HTR-8/SVneo (cell line): ENCODE measurements around the gene NMD3.

Source experiments
- DNase-seq: peaks from one replicate; pipeline ENCODE4 v3.0.0; 2011; ENCODE audit warnings: low spot score, mixed read lengths; ENCODE audit not compliant: insufficient read length
- FAIRE-seq: peaks from 2 replicates; lab custom pipeline; 2011; peaks lifted over from hg19 to GRCh38; lab: Jason Lieb, UNC

NMD3 gene

DNA sequence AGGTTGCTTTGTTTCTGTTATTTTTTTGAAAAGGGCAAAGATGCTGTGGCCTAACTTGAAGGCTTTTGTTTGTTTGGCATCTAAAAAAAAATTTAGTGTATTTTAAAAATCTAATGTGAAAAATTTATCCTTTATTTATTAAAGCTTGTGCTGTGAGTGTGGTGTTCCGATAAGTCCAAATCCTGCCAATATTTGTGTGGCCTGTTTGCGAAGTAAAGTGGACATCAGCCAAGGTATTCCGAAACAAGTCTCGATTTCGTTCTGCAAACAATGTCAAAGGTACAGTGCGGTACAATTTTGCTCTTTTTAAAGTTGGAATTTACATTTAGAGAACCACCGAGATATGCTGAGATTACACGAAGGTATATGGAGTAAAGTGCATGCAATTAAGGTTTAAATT, 3.7 kb downstream of the NMD3 start:
- FAIRE-seq, result no peak

DNA sequence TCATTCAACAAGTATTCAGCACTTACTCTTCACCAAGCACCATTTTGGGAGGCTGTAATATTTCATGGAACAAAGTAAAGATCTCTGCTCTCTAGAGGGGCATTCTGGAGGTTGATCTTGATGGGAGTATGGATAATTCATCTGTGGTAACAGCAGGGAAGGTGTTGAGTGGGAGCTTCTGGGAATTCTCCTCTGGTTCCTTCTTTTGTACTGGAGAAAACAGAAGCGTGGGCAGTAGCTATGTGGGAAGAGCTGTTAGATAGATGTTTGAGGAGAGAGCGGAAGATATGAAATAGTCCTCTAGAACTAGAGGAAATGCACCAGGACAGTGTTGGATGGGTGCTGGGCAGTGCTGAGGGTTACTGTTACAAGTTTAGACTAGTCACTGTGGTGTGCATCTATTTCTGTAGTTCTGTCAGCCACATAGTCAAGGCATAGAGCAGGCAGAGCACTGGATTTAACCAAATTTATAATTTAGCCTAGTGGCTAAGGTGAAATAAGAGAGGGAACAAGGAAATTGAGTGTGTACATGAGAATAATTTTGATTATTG, 9.6 kb downstream of the NMD3 start:
- DNase-seq (no peak), FAIRE-seq (no peak)

More for the DNA sequence above, 3.7 kb downstream of the NMD3 start:
- no peak for DNase-seq

DNA sequence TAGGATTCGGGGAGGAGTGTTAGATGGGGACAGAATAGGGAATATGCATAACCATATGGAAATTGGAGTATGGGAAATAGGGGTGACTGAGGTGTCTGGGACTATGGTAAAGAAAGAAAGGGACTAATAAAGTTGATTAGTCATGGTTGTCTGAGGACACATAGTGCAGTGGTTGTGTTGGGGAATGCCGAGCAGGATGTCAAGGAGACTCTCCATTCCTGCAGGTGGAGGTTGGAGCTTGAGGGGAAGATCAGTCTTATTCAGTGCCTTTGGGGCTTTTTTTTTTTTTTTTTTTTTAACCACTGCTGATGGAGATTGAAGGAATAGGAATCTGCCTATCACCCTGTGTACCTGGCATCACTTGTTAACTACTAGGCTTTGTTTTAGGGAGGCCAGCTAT, 10.8 kb downstream of the NMD3 start:
- no peak for FAIRE-seq
- no peak for DNase-seq

DNA sequence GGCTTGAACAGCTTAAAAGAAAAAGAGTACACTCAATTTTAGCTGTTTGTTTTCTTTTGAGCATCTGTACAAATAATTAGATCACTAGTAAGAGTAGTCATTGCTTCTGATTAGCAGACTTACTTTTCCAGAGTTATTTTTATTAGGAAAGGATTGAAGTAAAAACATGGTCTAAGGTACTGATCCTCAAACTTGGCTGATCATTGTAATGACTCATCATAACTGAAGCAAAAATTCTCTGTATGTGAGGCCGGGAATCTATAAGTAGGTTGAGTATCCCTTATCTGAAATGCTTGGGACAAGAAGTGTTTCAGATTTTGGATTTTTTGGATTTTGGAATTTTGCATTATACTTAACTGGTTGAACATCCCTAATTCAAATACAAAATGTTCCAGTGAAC, 12.4 kb downstream of the NMD3 start:
- FAIRE-seq, result no peak
- DNase-seq, result no peak

DNA sequence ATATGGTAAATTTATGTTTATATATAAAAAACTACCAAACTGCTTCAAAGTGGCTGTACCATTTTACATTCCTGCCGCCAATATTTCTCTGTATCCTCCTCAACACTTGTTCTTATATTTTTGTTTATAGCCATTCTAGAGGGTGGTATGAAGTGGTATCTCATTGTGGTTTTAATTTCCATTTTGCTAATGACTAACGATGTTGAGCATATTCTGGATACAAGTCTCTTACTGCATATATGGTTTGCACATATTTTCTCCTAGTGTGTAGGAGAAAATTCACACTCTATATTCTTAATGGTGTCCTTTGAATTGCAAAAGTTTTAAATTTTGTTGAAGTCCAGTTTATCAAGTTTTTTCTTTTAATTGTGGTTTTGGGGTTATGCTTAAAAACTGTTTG, 15.1 kb downstream of the NMD3 start:
- no peak for FAIRE-seq
- DNase-seq, result no peak

DNA sequence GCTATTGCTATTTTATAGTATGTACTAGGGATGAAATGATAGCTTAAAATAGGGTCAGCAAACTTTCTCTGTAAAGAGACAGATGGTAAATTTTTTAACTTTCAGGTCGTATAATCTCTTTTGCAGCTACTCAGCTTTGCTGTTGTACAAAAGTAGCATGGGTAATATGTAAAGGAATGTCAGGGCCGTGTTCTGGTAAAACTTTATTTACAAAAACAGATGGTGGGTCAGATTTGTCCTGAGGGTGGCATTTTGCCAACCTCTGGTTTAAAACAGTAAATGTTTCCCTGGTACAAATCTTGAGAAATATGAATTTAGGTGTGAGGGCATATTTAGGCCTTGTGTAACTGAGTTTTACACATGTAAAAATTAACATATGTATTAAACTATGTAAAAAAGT, 18.6 kb downstream of the NMD3 start:
- FAIRE-seq, result no peak

DNA sequence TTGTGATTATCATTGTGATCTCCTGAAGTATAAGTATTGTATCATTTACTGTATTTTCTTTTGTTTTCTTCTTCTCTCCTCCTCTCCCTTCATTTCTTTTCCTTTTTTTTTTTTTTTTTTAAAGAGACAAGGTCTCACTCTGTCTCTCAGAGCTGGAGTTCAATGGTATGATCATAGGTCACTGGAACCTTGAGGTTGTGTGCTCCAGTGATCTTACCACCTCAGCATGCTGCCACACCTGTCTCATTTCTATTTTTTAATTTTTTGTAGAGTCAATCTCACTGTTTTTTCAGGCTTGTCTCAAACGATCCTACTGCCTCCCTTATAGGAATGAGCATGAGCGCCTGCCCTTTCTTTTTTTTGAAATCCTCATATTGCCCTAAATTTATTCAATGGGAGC, 23.4 kb downstream of the NMD3 start:
- no peak for DNase-seq
- FAIRE-seq, result no peak

More for the DNA sequence above, 18.6 kb downstream of the NMD3 start:
- DNase-seq, result no peak

DNA sequence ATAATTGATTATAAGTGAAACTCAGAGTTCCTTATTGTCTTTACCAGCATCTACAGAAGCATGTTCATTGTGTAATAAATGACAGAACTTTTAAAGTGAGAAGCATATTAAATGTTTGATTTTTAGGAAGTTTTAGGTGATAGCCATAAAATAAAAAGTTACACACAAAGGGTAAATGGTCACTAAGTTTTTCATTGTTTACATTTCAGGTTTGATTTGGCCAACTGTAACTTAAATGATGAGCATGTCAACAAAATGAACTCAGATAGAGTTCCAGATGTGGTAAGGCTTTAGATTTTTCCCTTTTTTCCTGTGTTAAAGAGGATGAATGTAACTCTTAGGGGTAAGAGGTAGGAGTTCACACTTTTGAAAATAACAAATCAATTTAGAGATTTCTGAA, 25.9 kb downstream of the NMD3 start:
- DNase-seq (no peak), FAIRE-seq (no peak)

DNA sequence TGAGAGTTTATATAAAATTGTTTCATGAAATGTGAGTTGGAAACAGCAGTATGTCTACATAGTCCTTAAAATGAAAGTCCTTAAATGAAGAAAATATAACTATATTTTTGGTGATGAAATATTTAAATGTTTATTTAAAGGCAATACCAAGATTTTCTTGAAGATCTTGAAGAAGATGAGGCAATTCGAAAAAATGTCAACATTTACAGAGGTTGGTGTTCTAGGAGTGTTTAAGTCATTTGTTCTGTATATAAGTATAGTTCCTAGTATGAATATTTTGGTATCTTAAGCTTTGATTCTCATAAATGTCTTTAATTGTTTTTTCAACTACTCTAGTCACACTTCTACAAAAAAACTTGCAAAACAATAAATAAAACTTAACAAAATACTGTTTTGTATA, 29.0 kb downstream of the NMD3 start:
- no peak for FAIRE-seq
- no peak for DNase-seq

DNA sequence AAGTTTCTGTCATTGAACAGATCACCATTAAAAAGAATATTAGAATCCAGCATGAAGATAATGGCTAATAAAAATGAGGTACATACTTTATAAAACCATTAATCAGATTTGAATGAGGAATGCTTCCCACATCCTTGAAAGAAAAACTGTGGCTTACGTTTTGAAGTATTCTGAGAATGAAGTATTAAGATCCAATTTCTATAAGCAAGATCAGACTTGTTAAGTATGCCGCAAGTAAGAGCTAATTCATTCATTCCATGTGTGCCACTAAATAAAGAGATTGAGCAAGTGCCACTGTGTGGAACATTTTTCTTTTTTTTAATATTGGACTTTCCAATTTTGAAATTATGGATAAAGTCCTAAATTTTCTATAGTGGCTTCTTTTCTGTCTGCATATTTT, 30.6 kb downstream of the NMD3 start:
- DNase-seq (no peak), FAIRE-seq (no peak)

DNA sequence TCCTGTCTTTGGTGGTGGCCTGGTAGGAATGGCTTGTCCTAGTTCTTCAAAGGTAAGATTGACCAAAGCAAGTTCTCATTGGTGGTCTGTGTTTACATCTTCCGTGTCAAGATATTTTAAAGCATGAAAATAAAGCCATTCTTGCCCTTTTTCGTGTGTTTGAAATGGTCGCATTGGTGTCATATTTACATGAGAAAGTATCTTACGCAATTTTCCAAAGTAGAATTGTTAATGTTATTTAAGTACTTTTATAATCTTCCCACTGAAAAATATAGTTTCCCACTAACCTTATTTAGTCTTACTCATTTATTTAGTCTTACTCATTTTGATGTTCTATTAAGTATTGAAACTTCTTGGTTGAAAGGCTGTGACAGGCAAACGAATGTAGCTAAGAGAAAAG, 31.0 kb downstream of the NMD3 start:
- FAIRE-seq, result no peak

DNA sequence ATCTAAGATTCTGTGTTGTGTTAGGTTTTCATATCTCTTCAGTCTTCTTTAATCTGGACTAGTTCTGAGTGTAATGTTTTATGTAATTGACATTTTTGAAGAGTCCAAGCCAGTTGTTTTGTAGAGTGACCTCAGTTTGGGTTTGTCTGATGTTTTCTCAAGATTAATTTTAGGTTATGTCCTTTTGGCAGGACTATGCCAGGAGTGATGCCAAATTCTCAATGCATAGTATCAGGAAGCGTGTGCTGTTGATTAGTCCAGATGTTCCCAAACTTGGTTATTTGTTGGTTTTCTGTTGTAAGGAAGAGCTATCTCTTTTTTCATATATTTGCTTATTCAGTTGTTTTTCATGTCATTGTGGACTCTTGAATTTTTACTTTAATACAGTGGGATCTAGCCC, 32.6 kb downstream of the NMD3 start:
- DNase-seq, result no peak
- FAIRE-seq, result no peak

More for the DNA sequence above, 31.0 kb downstream of the NMD3 start:
- no peak for DNase-seq

DNA sequence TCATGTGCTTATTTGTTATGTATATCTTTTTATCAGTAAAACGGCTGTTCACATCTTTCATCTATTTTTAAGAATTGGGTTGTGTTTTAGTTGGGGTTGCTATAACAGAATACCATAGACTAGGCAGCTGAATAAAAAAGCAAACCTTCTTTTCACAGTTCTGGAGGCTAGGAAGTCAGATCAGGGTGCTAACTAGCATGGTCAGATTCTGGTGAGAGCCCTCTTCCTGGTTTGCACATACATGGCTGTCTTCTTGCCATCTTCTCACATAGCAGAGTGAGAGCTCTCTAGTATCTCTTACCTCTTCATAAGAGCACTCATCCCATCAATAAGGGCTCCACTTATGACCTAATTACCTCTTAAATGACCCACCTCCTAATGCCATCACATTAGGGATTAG, 33.8 kb downstream of the NMD3 start:
- FAIRE-seq, result no peak
- no peak for DNase-seq

DNA sequence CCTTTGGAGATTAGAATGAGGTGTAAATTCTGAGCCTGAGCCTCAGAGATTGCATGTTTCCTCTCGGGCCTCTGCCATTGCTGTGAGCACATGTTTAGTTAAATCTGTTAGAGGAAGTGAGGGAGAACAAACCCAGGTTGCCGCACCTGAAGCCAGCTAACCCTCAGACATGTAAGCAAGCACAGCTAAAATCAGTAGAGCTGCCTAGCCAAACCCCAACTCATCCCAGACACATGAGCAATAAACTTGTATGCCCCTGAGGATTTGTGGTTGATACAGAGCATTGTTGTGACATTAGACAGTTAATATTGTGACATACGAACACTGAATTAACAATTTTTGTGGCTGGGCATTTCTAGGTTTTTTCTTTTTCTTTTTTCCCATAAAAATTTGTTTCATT, 41.9 kb downstream of the NMD3 start:
- no peak for FAIRE-seq

DNA sequence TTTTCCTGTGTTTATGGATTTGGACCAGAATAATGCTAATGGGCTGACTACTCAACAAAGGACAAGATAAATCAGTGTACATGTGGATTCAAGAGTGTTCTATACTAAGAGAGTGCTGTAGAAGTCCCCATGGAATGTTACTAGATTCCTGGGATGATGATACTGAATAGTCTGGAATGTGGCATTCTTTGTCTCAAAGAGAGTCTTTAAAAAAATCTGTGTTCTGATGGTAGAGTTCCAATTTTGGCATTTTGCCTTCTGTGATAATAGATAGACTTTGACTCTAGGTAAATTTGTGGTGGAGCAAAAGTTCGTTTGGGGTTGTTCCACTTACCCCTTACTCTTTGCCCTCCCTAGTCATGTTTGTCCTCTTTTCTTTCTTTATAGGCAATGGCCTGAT, 43.7 kb downstream of the NMD3 start:
- DNase-seq (no peak), FAIRE-seq (no peak)

More for the DNA sequence above, 41.9 kb downstream of the NMD3 start:
- DNase-seq, result no peak

DNA sequence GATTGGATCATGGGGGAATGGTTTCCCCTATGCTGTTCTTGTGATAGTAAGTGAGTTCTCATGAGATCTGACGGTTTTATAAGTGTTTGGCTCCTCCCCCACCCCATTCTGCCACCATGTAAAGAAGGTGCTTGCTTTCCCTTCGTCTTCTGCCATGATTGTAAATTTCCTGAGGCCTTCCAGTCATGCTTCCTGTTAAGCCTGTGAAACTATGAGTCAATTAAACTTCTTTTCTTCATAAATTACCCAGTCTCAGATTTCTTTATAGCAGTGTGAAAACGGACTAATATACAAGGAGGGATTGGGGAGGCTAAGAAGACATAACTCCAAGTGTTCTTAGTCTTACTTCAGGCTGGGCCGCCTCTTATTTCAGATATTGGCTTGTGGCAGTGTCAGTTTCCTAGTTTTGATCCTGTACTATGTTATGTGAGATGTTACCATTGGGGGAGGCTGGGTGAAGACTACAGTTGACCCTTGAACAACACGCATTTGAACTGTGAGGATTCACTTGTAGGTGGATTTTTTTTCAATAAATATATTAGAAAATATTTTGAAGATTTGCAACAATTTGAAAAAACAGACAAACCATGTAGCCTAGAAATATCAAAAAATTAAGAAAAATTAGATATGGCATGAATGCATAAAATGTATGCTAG, 44.9 kb downstream of the NMD3 start:
- FAIRE-seq (no peak), DNase-seq (no peak)

DNA sequence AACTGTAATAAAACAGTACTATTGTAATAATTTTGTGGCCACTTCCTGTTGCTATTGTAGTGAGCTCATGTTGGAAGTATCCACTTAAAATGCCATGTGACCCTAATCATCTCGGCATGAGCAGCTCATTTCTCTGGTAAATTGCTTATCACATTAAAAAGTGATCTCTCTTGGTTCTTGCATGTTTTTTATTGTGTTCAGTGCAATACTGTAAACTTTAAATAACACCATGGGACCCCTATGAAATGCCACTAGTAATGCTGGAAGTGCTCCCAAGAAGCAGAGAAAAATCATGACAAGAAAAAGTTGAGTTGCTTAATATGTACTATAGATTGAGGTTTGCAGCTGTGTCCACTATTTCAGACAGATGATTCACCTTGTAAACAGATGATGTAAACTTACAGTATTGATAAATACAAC, 45.6 kb downstream of the NMD3 start:
- no peak for FAIRE-seq
- DNase-seq, result peak; percentile 10

DNA sequence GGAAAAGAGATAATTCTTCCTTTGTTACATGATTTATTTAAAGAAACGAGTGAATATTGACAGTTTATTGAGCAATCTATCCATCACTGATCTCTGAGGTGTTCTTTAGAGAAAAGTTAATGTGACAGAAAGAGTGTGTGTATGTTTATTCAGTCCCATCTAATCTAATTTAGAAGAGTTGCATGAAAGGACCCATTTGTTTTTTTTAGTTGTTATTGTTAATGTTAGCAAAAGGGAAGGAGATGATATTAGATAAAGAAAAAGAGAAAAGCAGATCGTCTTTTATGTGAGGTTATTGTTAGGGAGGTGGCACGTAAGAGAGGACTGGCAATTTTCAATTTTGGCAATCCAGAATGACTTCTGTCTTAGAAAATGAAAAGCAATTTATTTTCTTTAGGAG, 46.5 kb downstream of the NMD3 start:
- DNase-seq (no peak), FAIRE-seq (no peak)

DNA sequence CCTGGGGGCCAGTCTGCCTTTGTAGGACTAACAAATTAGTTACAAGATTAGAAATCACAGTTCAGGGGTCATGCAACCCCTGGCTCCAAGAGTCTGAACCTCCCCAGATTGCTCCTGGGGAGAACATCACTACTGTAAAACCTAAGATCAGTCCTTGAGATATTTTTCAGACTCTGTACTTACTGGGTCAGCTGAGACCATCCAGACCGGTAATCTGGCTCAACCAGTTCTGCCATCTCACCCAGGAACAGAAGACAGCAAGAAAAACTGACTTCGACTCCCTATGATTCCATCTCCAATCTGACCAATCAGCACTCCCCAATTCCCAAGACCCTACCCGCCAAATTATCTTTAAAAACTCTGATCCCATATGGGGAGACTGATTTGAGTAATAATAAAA, 47.5 kb downstream of the NMD3 start:
- DNase-seq (no peak), FAIRE-seq (no peak)

DNA sequence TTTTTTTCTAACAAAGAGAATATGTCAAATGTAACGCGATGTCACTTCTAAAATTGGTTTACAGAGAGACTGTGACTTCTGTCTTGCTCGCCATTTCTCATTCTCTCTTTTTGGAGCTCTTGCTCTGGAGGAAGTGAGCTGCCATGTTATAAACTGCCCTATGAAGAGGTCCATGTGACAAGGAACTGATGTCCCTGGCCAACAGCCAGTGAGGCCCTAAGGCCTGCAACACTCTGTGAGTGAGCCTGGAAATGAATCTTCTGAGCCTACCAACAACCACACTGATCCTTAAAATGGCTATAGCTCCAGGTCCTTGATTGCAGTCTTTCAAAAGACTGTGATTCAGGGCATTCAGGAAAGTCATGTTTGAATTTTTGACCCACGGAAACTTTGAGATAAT, 49.9 kb downstream of the NMD3 start:
- FAIRE-seq (no peak), DNase-seq (no peak)

DNA sequence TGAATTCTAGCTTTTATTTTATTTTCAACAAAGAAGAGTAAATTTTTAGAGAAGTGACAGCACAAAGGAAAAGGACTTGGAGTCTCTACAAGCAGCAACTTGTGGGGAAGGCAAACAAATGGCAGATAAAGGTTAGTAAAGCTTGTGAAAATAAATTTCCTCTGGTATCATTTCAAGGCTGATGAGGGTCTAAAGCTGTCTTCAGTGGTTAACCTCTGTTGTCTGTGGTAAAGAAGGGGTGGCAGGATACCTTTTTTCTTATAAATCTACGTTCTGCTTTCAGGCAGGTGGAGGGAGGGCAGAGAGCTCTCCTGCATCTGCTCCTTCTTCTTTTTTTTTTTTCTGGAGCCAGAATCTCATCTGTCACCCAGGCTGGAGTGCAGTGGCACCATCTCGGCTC, 50.5 kb downstream of the NMD3 start:
- FAIRE-seq (no peak), DNase-seq (no peak)

DNA sequence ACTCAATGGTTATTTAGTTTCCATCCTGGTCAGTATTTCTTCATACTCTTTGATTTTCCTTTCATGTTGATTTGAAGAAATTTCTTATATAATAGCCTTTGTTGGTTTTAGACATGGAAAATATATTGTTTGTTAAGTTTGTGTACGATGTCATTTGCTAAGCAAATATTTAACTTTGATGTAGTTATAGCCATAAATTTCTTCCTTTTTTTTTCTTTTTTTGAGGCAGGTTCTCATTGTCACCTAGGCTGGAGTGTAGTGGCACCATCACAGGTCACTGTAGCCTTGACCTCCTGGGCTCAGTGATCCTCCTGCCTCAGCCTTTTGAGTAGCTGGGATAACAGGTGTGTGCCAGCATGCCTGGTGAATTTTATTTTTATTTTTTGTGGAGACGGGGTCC, 51.4 kb downstream of the NMD3 start:
- FAIRE-seq (no peak), DNase-seq (no peak)
